GM21526 (cell line): ENCODE results near the gene PTCRA.
"Not testable (repeated sequence)": the region's sequence is repeated elsewhere in the genome, so short reads cannot be mapped to it uniquely, and the experiment has no call there.

ENCODE experiments used
- ATAC-seq: cut with Tn5 transposase; IDR thresholded peaks from one replicate; pipeline ENCODE4 v1.9.1; 2021; ENCODE audit warnings: moderate library complexity; ENCODE audit not compliant: unreplicated experiment, low FRiP score

Gene PTCRA

GRCh38 chr6:42915732-42916131 lies at the start of gene PTCRA:
Gene PTCRA, plus strand, starts transcription at chr6:42916053. Its CDS starts 17 bp downstream, at chr6:42916070.
- no peak for ATAC-seq

- no peak for ATAC-seq
Measured at GRCh38 chr6:42870145-42870936, 45.5 kb upstream of the PTCRA start.

GRCh38 chr6:42871711-42872110 lies 44.1 kb upstream of the PTCRA start:
- ATAC-seq: no peak

GRCh38 chr6:42873313-42873712 lies 42.5 kb upstream of the PTCRA start:
- ATAC-seq: no peak

GRCh38 chr6:42877695-42878094 lies 38.2 kb upstream of the PTCRA start:
- ATAC-seq: no peak

- ATAC-seq: peak; percentile 84
Measured at GRCh38 chr6:42879372-42880239, 36.2 kb upstream of the PTCRA start, which contains the start of gene RPL7L1. Gene RPL7L1, plus strand, starts transcription at chr6:42879616. Its CDS starts 295 bp downstream, at chr6:42879911.

GRCh38 chr6:42880240-42880817 lies 35.5 kb upstream of the PTCRA start:
- ATAC-seq: not testable (repeated sequence)

- ATAC-seq: not testable (repeated sequence)
Measured at GRCh38 chr6:42880871-42881270, 35.0 kb upstream of the PTCRA start.

- no peak for ATAC-seq
Measured at GRCh38 chr6:42885702-42886101, 30.2 kb upstream of the PTCRA start.

GRCh38 chr6:42888201-42888600 lies 27.7 kb upstream of the PTCRA start:
- ATAC-seq: not testable (repeated sequence)

- no peak for ATAC-seq
Measured at GRCh38 chr6:42889815-42890214, 26.0 kb upstream of the PTCRA start.

- ATAC-seq: peak; percentile 84
Measured at GRCh38 chr6:42890311-42891198, 25.3 kb upstream of the PTCRA start.

- ATAC-seq: no peak
Measured at GRCh38 chr6:42891199-42891722, 24.6 kb upstream of the PTCRA start.

- ATAC-seq: not testable (repeated sequence)
Measured at GRCh38 chr6:42894041-42894828, 21.6 kb upstream of the PTCRA start.

- ATAC-seq: no peak
Measured at GRCh38 chr6:42896178-42896719, 19.6 kb upstream of the PTCRA start.

GRCh38 chr6:42898891-42899361 lies 16.9 kb upstream of the PTCRA start:
- ATAC-seq: no peak

GRCh38 chr6:42899871-42900270 lies 16.0 kb upstream of the PTCRA start:
- no peak for ATAC-seq

- peak; percentile 53 for ATAC-seq
Measured at GRCh38 chr6:42901538-42901957, 14.3 kb upstream of the PTCRA start.
